K562 (cell line): ENCODE data around the gene GPR108. TPM values are rescaled to one million over a fixed set of nuclear protein-coding genes. Genes with fewer than 3 reads are reported as not detected.

Source experiments
- DDX20 ChIP-seq: fragments of 450-650 bp; IDR thresholded peaks from 2 replicates; pipeline ENCODE4 v1.6.1; 2016; ENCODE audit warnings: missing genetic modification characterization, low read depth, mild to moderate bottlenecking, missing compliant biosample characterization, moderate library complexity
- DEAF1 ChIP-seq: fragments of 450-650 bp; formaldehyde crosslinking; IDR thresholded peaks from 2 replicates; pipeline ENCODE4 v1.4.0; 2020; ENCODE audit warnings: mild to moderate bottlenecking, moderate library complexity
- GATA2 ChIP-seq: sonication (generic); formaldehyde crosslinking; IDR thresholded peaks from 2 replicates; pipeline ENCODE4 v1.4.0; 2020; ENCODE audit warnings: mild to moderate bottlenecking, missing genetic modification reagents
- HIVEP1 ChIP-seq: fragments of 250-450 bp; sonication (Bioruptor Pico); IDR thresholded peaks from 2 replicates; pipeline ENCODE4 v1.4.0; 2020; ENCODE audit warnings: mild to moderate bottlenecking
- JUND ChIP-seq, 2 experiments: IDR thresholded peaks; 2 replicates in 1 of 2; 3 replicates in 1 of 2; pipeline ENCODE4 v1.6.1; 2011; ENCODE audit warnings: borderline replicate concordance in 2 of 2, low read depth in 2 of 2, low read length in 2 of 2, improper control_type of control experiment in 1 of 2, missing biosample characterization in 1 of 2, missing genetic modification characterization in 1 of 2, missing genetic modification reagents in 1 of 2
- KLF16 ChIP-seq: IDR thresholded peaks from 2 replicates; pipeline ENCODE4 v1.6.1; 2016; ENCODE audit warnings: antibody characterized with exemption
- MAZ ChIP-seq, 2 experiments: fragments of 450-650 bp in 1 of 2; sonication (generic) in 1 of 2; formaldehyde crosslinking; IDR thresholded peaks in 1 of 2; conservative IDR thresholded peaks in 1 of 2; 2 replicates each; pipeline versions ENCODE4 v1.4.0 to v1.5.0; 2020; ENCODE audit warnings: mild to moderate bottlenecking in 1 of 2, missing genetic modification reagents in 1 of 2
- MTA1 ChIP-seq: fragments of 450-650 bp; IDR thresholded peaks from 2 replicates; pipeline ENCODE4 v1.6.1; 2017; ENCODE audit warnings: borderline replicate concordance
- MYNN ChIP-seq, 2 experiments: sonication (generic); formaldehyde crosslinking in 1 of 2; IDR thresholded peaks; 2 replicates each; pipeline versions ENCODE4 v1.5.0 to v1.6.1; 2016 to 2020; ENCODE audit warnings: antibody characterized with exemption in 1 of 2, missing genetic modification reagents in 1 of 2
- NCOA1 ChIP-seq: fragments of 450-650 bp; IDR thresholded peaks from 2 replicates; pipeline ENCODE4 v1.6.1; 2016; ENCODE audit warnings: low read depth
- NFIC ChIP-seq: fragments of 450-650 bp; IDR thresholded peaks from 2 replicates; pipeline ENCODE4 v1.6.1; 2017; ENCODE audit warnings: mild to moderate bottlenecking, inconsistent platforms
- NFXL1 ChIP-seq: fragments of 450-650 bp; formaldehyde crosslinking; IDR thresholded peaks from 2 replicates; pipeline ENCODE4 v1.4.0; 2021; ENCODE audit warnings: mild to moderate bottlenecking
- NR2C2 ChIP-seq, 2 experiments: fragments of 200-800 bp in 1 of 2; sonication (Bioruptor generic) in 1 of 2; sonication (generic) in 1 of 2; formaldehyde crosslinking in 1 of 2; IDR thresholded peaks; 2 replicates each; pipeline versions ENCODE4 v1.6.1 to v1.8.0; 2016 to 2022; ENCODE audit warnings: mild to moderate bottlenecking in 1 of 2, missing compliant biosample characterization in 1 of 2, missing genetic modification characterization in 1 of 2, missing genetic modification reagents in 1 of 2
- SETDB1 ChIP-seq: IDR thresholded peaks from one replicate; pipeline ENCODE4 v1.6.1; 2012; ENCODE audit warnings: low read length, control low read depth, inconsistent platforms
- SP1 ChIP-seq: sonication (generic); formaldehyde crosslinking; IDR thresholded peaks from 2 replicates; pipeline ENCODE4 v1.8.1; 2022; ENCODE audit warnings: mild to moderate bottlenecking, missing genetic modification reagents
- ZEB2 ChIP-seq: fragments of 450-650 bp; IDR thresholded peaks from 2 replicates; pipeline ENCODE4 v1.6.1; 2016
- ZNF583 ChIP-seq: fragments of 250-450 bp; sonication (Bioruptor Pico); IDR thresholded peaks from 2 replicates; pipeline ENCODE4 v1.4.0; 2020
- ZNF586 ChIP-seq: fragments of 450-650 bp; formaldehyde crosslinking; conservative IDR thresholded peaks from 2 replicates; pipeline ENCODE4 v1.4.0; 2020; ENCODE audit warnings: mild to moderate bottlenecking, moderate library complexity
- polyA plus RNA-seq, 8 experiments: library from polyadenylated mRNA; depleted of rRNA in 4 of 8; stranded (reverse) in 5 of 8; unstranded in 3 of 8; fragments of >200 nt; fragmentation: Nextera tagmentation in 2 of 8; fragmentation: Illumina TruSeq in 1 of 8; extraction: Ambion mirVana in 2 of 8; extraction: Trizol in 1 of 8; gene quantifications; 2 replicates each; pipeline versions ENCODE4 v1.2.1 to v1.2.3, GENCODE V29; 2011 to 2014; ENCODE audit warnings: inconsistent platforms in 1 of 8, missing spikeins in 1 of 8
- total RNA-seq, 7 experiments: library from RNA; depleted of rRNA in 6 of 7; stranded (reverse); fragments of >200 nt in 6 of 7; fragmentation: Illumina TruSeq in 2 of 7; extraction: Trizol in 2 of 7; gene quantifications; 2 replicates each; pipeline versions ENCODE4 v1.2.1 to v1.2.3, GENCODE V29; 2011 to 2021; ENCODE audit warnings: low replicate concordance in 1 of 7
- TF ChIP-seq, protein P1 (sequence below): sonication (generic); formaldehyde crosslinking; IDR thresholded peaks from 2 replicates; pipeline ENCODE4 v1.9.0; 2022; ENCODE audit warnings: mild to moderate bottlenecking, missing genetic modification reagents

GPR108 gene
- total and polyA plus RNA-seq, 9 of the 15 experiments (the other 6 are each of a cell fraction or from before 2014, with no cell fraction given), result 2.4 to 33.2 (median 24.4) TPM

DNA sequence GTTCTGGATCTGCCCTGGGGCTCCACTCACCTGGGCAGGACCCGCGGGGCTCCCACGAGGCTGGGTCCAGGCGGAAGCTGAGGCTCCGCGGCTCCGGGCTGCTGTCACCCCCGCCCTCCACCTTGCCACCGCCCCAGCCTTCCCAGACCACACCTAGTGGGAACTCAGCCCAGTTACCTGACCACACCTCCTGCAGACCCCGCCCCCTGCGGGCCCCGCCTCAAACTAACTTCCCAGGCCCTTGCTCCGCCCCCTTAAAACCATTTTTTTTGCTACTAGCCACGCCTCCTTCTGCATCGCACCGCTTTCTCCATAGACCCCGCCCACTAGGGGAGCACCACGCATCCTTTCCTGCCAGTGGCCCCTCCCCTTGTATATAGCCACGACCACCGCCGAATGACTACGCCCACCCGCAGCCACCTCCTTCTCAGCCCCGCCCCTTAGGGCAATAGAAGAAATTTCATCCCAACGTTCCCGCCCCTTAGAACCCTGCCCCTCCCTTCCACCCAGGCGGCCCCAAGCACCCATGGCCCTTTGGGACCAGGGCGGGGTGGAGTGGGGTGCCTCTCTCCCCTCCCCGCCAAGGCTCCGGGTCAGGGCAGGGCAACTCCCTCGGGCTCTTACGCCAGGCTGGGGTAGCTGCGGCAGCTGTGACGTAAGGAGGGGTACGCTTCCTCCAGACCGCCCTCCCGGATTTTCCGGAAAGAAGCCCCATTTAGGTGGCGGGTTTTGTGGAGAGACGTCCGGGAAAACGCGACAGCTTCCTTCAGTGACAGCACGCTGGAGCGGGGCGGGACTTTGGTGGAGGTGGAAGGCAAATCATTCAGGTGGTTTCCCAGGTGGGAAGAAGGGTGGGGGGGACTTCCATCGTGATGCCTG is 30.2 kb upstream of the GPR108 start, which contains the start of gene SH2D3A (continued):
- TF ChIP-seq NFIC (peak; percentile 60), KLF16 (no peak), ZEB2 (peak; percentile 94), NR2C2 (CRISPR knock-in tag; IDR thresholded peaks at IDR 0.05) (no peak), NR2C2 (tag; IDR thresholded peaks at IDR 0.05) (no peak), DEAF1 (CRISPR knock-in tag) (no peak), NFXL1 (CRISPR knock-in tag) (no peak), NCOA1 (no peak), DDX20 (tag) (no peak), MYNN (IDR thresholded peaks at IDR 0.05) (no peak; the same call in 1 of the 2 replicates), MYNN (CRISPR knock-in tag; IDR thresholded peaks at IDR 0.05) (no peak), SETDB1 (no peak), MTA1 (no peak), ZNF583 (no peak), HIVEP1 (CRISPR knock-in tag) (no peak), JUND (IDR thresholded peaks at IDR 0.05; ENCODE audit: borderline replicate concordance, low read depth, low read length) (0 out of 2 replicates have a peak, but pooled peaks have one; percentile 1), JUND (tag; IDR thresholded peaks at IDR 0.05; ENCODE audit: borderline replicate concordance, low read depth, low read length) (no peak), ZNF586 (CRISPR knock-in tag) (no peak), GATA2 (no peak), SP1 (CRISPR knock-in tag) (peak; percentile 94), MAZ (CRISPR knock-in tag; conservative IDR thresholded peaks at IDR 0.05 in 1 of 2, IDR thresholded peaks at IDR 0.05 in 1 of 2) (peak; percentile 40 to 78; a peak in 3 of 4 replicates)
- TF ChIP-seq, protein P1, sequence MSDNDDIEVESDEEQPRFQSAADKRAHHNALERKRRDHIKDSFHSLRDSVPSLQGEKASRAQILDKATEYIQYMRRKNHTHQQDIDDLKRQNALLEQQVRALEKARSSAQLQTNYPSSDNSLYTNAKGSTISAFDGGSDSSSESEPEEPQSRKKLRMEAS, result peak; percentile 74; the same call in 1 of the 2 replicates
